IPS-18a (cell line): ENCODE data around the gene COMT.

ENCODE experiments used
- H3K27ac ChIP-seq: one replicate; pipeline ENCODE4 v1.5.1; 2013; ENCODE audit warnings: low read length
- H3K27me3 ChIP-seq: one replicate; pipeline ENCODE4 v1.6.1; 2013; ENCODE audit warnings: mild to moderate bottlenecking, low read length; ENCODE audit not compliant: control insufficient read depth, insufficient read depth
- H3K36me3 ChIP-seq: one replicate; pipeline ENCODE4 v1.6.1; 2013; ENCODE audit warnings: low read depth, low read length; ENCODE audit not compliant: control insufficient read depth
- H3K4me1 ChIP-seq: one replicate; pipeline ENCODE4 v1.6.1; 2013; ENCODE audit warnings: low read depth, low read length; ENCODE audit not compliant: control insufficient read depth
- H3K4me3 ChIP-seq: one replicate; pipeline ENCODE4 v1.5.1; 2013; ENCODE audit warnings: low read length
- H3K9ac ChIP-seq: one replicate; pipeline ENCODE4 v1.6.1; 2013; ENCODE audit warnings: mild to moderate bottlenecking, low read length, moderate library complexity
- H3K9me3 ChIP-seq: one replicate; pipeline ENCODE4 v1.6.1; 2013; ENCODE audit warnings: low read depth, low read length; ENCODE audit not compliant: control insufficient read depth

COMT gene

GRCh38 chr22:19941365-19942082 is at the start of gene COMT, which contains the start of gene TXNRD2:
COMT (plus strand) TSS chr22:19941772; CDS start chr22:19962527, 20,755 bp downstream.
TXNRD2 (minus strand) TSS chr22:19941818; CDS start chr22:19941803, 15 bp downstream.
- Histone ChIP-seq H3K9me3 (no peaks in the 10 kb centered on the region), H3K27me3 (no peaks in the 10 kb centered on the region), H3K4me1 (peaks cover 20% of the 10 kb centered on the region), H3K4me3 (peak within 1 kb of the TSS; percentile 82), H3K36me3 (no peaks in the 10 kb centered on the region), H3K27ac (peak within 1 kb of the TSS; percentile 56), H3K9ac (peak within 1 kb of the TSS; percentile 73)

GRCh38 chr22:19892257-19892879 is 49.2 kb upstream of the COMT start:
- peak overlapping the region; percentile 38 for H3K9ac ChIP-seq

GRCh38 chr22:19892925-19893324 is 48.6 kb upstream of the COMT start:
- Histone ChIP-seq H3K9ac (no peak overlapping the region), H3K4me3 (no peak overlapping the region), H3K4me1 (peaks cover 22% of the 10 kb centered on the region), H3K9me3 (no peaks in the 10 kb centered on the region), H3K36me3 (no peaks in the 10 kb centered on the region), H3K27ac (no peak overlapping the region), H3K27me3 (peaks cover 19% of the 10 kb centered on the region)

More at GRCh38 chr22:19892257-19892879, 49.2 kb upstream of the COMT start:
- H3K27ac ChIP-seq: peak overlapping the region; percentile 30
- no peaks in the 10 kb centered on the region for H3K9me3 ChIP-seq
- no peaks in the 10 kb centered on the region for H3K36me3 ChIP-seq
- peak overlapping the region; percentile 6 for H3K4me3 ChIP-seq
- peaks cover 22% of the 10 kb centered on the region for H3K4me1 ChIP-seq
- H3K27me3 ChIP-seq: peaks cover 19% of the 10 kb centered on the region

GRCh38 chr22:19893363-19893762 is 48.2 kb upstream of the COMT start:
- no peak overlapping the region for H3K27ac ChIP-seq
- H3K4me3 ChIP-seq: no peak overlapping the region

GRCh38 chr22:19895160-19895849 is 46.3 kb upstream of the COMT start:
- Histone ChIP-seq H3K4me3 (no peak overlapping the region), H3K9me3 (no peaks in the 10 kb centered on the region), H3K27ac (no peak overlapping the region), H3K4me1 (peaks cover 22% of the 10 kb centered on the region), H3K27me3 (peaks cover 16% of the 10 kb centered on the region), H3K36me3 (no peaks in the 10 kb centered on the region), H3K9ac (no peak overlapping the region)

More at GRCh38 chr22:19893363-19893762, 48.2 kb upstream of the COMT start:
- no peak overlapping the region for H3K9ac ChIP-seq
- H3K9me3 ChIP-seq: no peaks in the 10 kb centered on the region
- peaks cover 19% of the 10 kb centered on the region for H3K27me3 ChIP-seq
- no peaks in the 10 kb centered on the region for H3K36me3 ChIP-seq
- peaks cover 22% of the 10 kb centered on the region for H3K4me1 ChIP-seq

- Histone ChIP-seq H3K27me3 (peaks cover 15% of the 10 kb centered on the region), H3K4me1 (peaks cover 12% of the 10 kb centered on the region), H3K4me3 (no peak overlapping the region), H3K27ac (no peak overlapping the region), H3K9me3 (no peaks in the 10 kb centered on the region), H3K36me3 (no peaks in the 10 kb centered on the region), H3K9ac (no peak overlapping the region)
These were observed 44.8 kb upstream of the COMT start for GRCh38 chr22:19896665-19897355.

GRCh38 chr22:19897726-19898125 is 43.8 kb upstream of the COMT start:
- Histone ChIP-seq H3K9ac (no peak overlapping the region), H3K9me3 (no peaks in the 10 kb centered on the region), H3K27ac (no peak overlapping the region), H3K27me3 (peaks cover 6% of the 10 kb centered on the region), H3K36me3 (no peaks in the 10 kb centered on the region), H3K4me3 (no peak overlapping the region), H3K4me1 (peaks cover 6% of the 10 kb centered on the region)

GRCh38 chr22:19898145-19898544 is 43.4 kb upstream of the COMT start:
- Histone ChIP-seq H3K4me1 (peaks cover 7% of the 10 kb centered on the region), H3K27me3 (peaks cover 2% of the 10 kb centered on the region), H3K9me3 (no peaks in the 10 kb centered on the region), H3K4me3 (no peak overlapping the region), H3K27ac (no peak overlapping the region), H3K36me3 (no peaks in the 10 kb centered on the region), H3K9ac (no peak overlapping the region)

- H3K9me3 ChIP-seq: no peaks in the 10 kb centered on the region
- H3K27me3 ChIP-seq: no peaks in the 10 kb centered on the region
- no peaks in the 10 kb centered on the region for H3K36me3 ChIP-seq
- no peak overlapping the region for H3K9ac ChIP-seq
- H3K27ac ChIP-seq: no peak overlapping the region
- H3K4me3 ChIP-seq: no peak overlapping the region
- H3K4me1 ChIP-seq: peaks cover 14% of the 10 kb centered on the region
These were observed 42.6 kb upstream of the COMT start for GRCh38 chr22:19898831-19899567.

GRCh38 chr22:19900707-19901436 is 40.7 kb upstream of the COMT start:
- no peaks in the 10 kb centered on the region for H3K36me3 ChIP-seq
- no peaks in the 10 kb centered on the region for H3K9me3 ChIP-seq
- H3K9ac ChIP-seq: no peak overlapping the region
- no peak overlapping the region for H3K27ac ChIP-seq
- no peaks in the 10 kb centered on the region for H3K27me3 ChIP-seq
- no peak overlapping the region for H3K4me3 ChIP-seq
- H3K4me1 ChIP-seq: peaks cover 15% of the 10 kb centered on the region
